HCT116 (cell line): ENCODE data around the gene HDHD5. TPM values are rescaled to one million over a fixed set of nuclear protein-coding genes. Genes with fewer than 3 reads are reported as not detected.

Experiments
- CBX3 ChIP-seq: IDR thresholded peaks from 2 replicates; pipeline ENCODE4 v1.6.1; 2012; ENCODE audit warnings: low read depth
- CEBPB ChIP-seq: IDR thresholded peaks from 2 replicates; pipeline ENCODE4 v1.6.1; 2012; ENCODE audit warnings: low read depth
- EGR1 ChIP-seq: IDR thresholded peaks from 2 replicates; pipeline ENCODE4 v1.6.1; 2012; ENCODE audit warnings: low read depth
- EZH2phosphoT487 ChIP-seq: fragments of 200-600 bp; IDR thresholded peaks from 2 replicates; pipeline ENCODE4 v1.6.1; 2018; ENCODE audit warnings: antibody characterized with exemption, borderline replicate concordance
- POLR2A ChIP-seq: IDR thresholded peaks from 2 replicates; pipeline ENCODE4 v1.7.0; 2011; ENCODE audit warnings: borderline replicate concordance; ENCODE audit not compliant: insufficient read depth, insufficient read length; ENCODE audit errors: extremely low read depth
- POLR2AphosphoS5 ChIP-seq: IDR thresholded peaks from 2 replicates; pipeline ENCODE4 v1.6.1; 2011; ENCODE audit warnings: mild to moderate bottlenecking, low read depth, low read length, moderate library complexity
- RAD21 ChIP-seq: IDR thresholded peaks from 2 replicates; pipeline ENCODE4 v1.6.1; 2012; ENCODE audit warnings: low read depth, mild to moderate bottlenecking
- SIN3A ChIP-seq: IDR thresholded peaks from 2 replicates; pipeline ENCODE4 v1.6.1; 2012; ENCODE audit warnings: low read depth
- SRF ChIP-seq: IDR thresholded peaks from 2 replicates; pipeline ENCODE4 v1.6.1; 2012; ENCODE audit warnings: low read depth
- TCF7L2 ChIP-seq: IDR thresholded peaks from 2 replicates; pipeline ENCODE4 v1.7.0; 2011; ENCODE audit warnings: borderline replicate concordance, inconsistent platforms; ENCODE audit not compliant: insufficient read depth, insufficient read length; ENCODE audit errors: extremely low read depth
- YY1 ChIP-seq: IDR thresholded peaks from 2 replicates; pipeline ENCODE4 v1.6.1; 2011; ENCODE audit warnings: low read length, low read depth, moderate library complexity, mild to moderate bottlenecking; ENCODE audit not compliant: insufficient replicate concordance; ENCODE audit errors: extremely low read depth
- ZNF274 ChIP-seq: fragments of 200-500 bp; sonication (Bioruptor generic); IDR thresholded peaks from 2 replicates; pipeline ENCODE4 v1.6.1; 2014; ENCODE audit warnings: mild to moderate bottlenecking, low read depth, low read length, inconsistent platforms
- total RNA-seq: library from RNA; stranded (reverse); gene quantifications from one replicate; pipeline ENCODE4 v1.2.1, GENCODE V29; 2021; ENCODE audit not compliant: unreplicated experiment
- TF ChIP-seq, protein P1 (sequence below): IDR thresholded peaks from 2 replicates; pipeline ENCODE4 v1.6.1; 2011; ENCODE audit warnings: mild to moderate bottlenecking, low read length, moderate library complexity; ENCODE audit not compliant: insufficient replicate concordance; ENCODE audit errors: extremely low read depth
- TF ChIP-seq, protein P2 (sequence below): IDR thresholded peaks from 2 replicates; pipeline ENCODE4 v1.6.1; 2012
- TF ChIP-seq, protein P3 (sequence below): IDR thresholded peaks from 2 replicates; pipeline ENCODE4 v1.6.1; 2012

The HDHD5 gene
- total RNA-seq, 1 experiment from 2014 or later, result 70.1 TPM

DNA sequence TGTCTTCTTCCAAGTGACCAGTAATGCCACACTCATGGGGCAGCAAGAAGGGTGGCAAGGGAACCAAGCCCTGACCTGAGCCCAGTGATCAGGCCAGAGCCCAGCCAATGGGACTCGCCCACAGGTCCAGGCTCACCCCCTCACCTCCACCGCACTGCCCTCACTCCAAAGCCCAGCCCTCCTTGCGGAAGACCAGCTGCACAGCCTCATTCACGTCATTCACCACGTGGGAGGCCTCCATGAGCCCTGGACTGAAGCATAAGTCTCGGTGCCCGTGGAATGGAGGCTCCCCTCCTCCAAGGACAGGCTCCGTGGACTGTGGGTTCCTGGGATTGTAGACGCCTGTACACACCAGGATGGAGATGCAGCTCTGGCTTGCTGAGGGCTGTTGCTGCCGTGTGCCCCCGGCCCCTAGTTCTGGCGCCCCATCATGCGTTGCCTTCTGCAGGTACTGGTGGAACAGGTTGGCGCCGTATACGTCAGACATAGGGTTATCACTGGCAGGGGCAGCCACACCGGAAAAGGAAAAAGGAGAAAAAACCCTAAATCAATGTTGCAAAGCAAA, 21.1 kb downstream of the HDHD5 start (continued):
- TF ChIP-seq, protein P1, sequence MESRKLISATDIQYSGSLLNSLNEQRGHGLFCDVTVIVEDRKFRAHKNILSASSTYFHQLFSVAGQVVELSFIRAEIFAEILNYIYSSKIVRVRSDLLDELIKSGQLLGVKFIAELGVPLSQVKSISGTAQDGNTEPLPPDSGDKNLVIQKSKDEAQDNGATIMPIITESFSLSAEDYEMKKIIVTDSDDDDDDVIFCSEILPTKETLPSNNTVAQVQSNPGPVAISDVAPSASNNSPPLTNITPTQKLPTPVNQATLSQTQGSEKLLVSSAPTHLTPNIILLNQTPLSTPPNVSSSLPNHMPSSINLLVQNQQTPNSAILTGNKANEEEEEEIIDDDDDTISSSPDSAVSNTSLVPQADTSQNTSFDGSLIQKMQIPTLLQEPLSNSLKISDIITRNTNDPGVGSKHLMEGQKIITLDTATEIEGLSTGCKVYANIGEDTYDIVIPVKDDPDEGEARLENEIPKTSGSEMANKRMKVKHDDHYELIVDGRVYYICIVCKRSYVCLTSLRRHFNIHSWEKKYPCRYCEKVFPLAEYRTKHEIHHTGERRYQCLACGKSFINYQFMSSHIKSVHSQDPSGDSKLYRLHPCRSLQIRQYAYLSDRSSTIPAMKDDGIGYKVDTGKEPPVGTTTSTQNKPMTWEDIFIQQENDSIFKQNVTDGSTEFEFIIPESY, result no peak
- no peak for TF ChIP-seq EZH2phosphoT487
- no peak for TF ChIP-seq SIN3A
- no peak for TF ChIP-seq ZNF274
- TF ChIP-seq, protein P2, sequence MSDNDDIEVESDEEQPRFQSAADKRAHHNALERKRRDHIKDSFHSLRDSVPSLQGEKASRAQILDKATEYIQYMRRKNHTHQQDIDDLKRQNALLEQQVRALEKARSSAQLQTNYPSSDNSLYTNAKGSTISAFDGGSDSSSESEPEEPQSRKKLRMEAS, result no peak
- no peak for TF ChIP-seq POLR2AphosphoS5
- no peak for TF ChIP-seq CEBPB
- TF ChIP-seq, protein P3, sequence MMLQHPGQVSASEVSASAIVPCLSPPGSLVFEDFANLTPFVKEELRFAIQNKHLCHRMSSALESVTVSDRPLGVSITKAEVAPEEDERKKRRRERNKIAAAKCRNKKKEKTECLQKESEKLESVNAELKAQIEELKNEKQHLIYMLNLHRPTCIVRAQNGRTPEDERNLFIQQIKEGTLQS, result no peak
- TF ChIP-seq EGR1, result no peak
- no peak for TF ChIP-seq YY1
- TF ChIP-seq SRF, result no peak
- TF ChIP-seq CBX3, result no peak
- no peak for TF ChIP-seq POLR2A
- no peak for TF ChIP-seq RAD21
- no peak for TF ChIP-seq TCF7L2
